IPS DF 6.9 (cell line): Measurements from ENCODE around the gene GRM7.

Experiments
- DNase-seq: peaks from one replicate; pipeline ENCODE4 v3.0.0-alpha.2; 2013; ENCODE audit warnings: low read depth, low spot score
- H3K27ac ChIP-seq: one replicate; pipeline ENCODE4 v1.5.1; 2013; ENCODE audit warnings: low read length, control low read depth
- H3K27me3 ChIP-seq: 2 replicates; pipeline ENCODE4 v1.6.1; 2013; ENCODE audit warnings: mild to moderate bottlenecking, low read length; ENCODE audit not compliant: control insufficient read depth, insufficient read depth
- H3K36me3 ChIP-seq: 2 replicates; pipeline ENCODE4 v1.6.1; 2013; ENCODE audit warnings: low read length; ENCODE audit not compliant: control insufficient read depth, insufficient read depth
- H3K4me1 ChIP-seq: 2 replicates; pipeline ENCODE4 v1.6.1; 2013; ENCODE audit warnings: low read length; ENCODE audit not compliant: control insufficient read depth, insufficient read depth
- H3K4me3 ChIP-seq: 2 replicates; pipeline ENCODE4 v1.5.1; 2013; ENCODE audit warnings: mild to moderate bottlenecking, low read length
- H3K9me3 ChIP-seq: 2 replicates; pipeline ENCODE4 v1.6.1; 2013; ENCODE audit warnings: low read length, inconsistent platforms; ENCODE audit not compliant: control insufficient read depth, insufficient read depth
- WGBS: extraction: QIAGEN DNeasy Blood & Tissue Kit; methylation state at CpG from one replicate; pipeline ENCODE4 v1.1.7; 2013; ENCODE audit warnings: mixed read lengths, missing lambda C conversion rate; ENCODE audit not compliant: insufficient read length, insufficient coverage; 5-methylcytosine and 5-hydroxymethylcytosine counted together

GRM7 gene

GRCh38 chr3:6860954-6861624, at the start of gene GRM7:
Gene GRM7, plus strand, starts transcription at chr3:6861115.
- H3K36me3 ChIP-seq, result no peaks in the 10 kb centered on the region; the same call in 1 of the 2 replicates
- no CpG with 5 or more reads among the region's 62 CpGs for WGBS
- no peak within 1 kb of the TSS for H3K27ac ChIP-seq
- peak within 1 kb of the TSS; percentile 58 for H3K4me3 ChIP-seq
- DNase-seq, result no peak
- peaks cover 1% of the 10 kb centered on the region; the same call in 1 of the 2 replicates for H3K9me3 ChIP-seq
- peaks cover 25% of the 10 kb centered on the region for H3K27me3 ChIP-seq
- H3K4me1 ChIP-seq, result no peaks in the 10 kb centered on the region

GRCh38 chr3:6821411-6821810, 39.5 kb upstream of the GRM7 start:
- Histone ChIP-seq H3K27me3 (no peaks in the 10 kb centered on the region), H3K36me3 (no peaks in the 10 kb centered on the region), H3K4me3 (no peak overlapping the region), H3K27ac (no peak overlapping the region), H3K4me1 (no peaks in the 10 kb centered on the region), H3K9me3 (no peaks in the 10 kb centered on the region; the same call in 1 of the 2 replicates)
- no CpG with 5 or more reads among the region's 3 CpGs for WGBS
- DNase-seq, result no peak

GRCh38 chr3:6825524-6825923, 35.4 kb upstream of the GRM7 start:
- H3K4me1 ChIP-seq, result no peaks in the 10 kb centered on the region
- H3K27ac ChIP-seq, result no peak overlapping the region
- no peak for DNase-seq
- no peaks in the 10 kb centered on the region for H3K36me3 ChIP-seq
- WGBS, result no CpG with 5 or more reads among the region's 1 CpG
- H3K4me3 ChIP-seq, result no peak overlapping the region
- H3K27me3 ChIP-seq, result no peaks in the 10 kb centered on the region
- no peaks in the 10 kb centered on the region; the same call in 1 of the 2 replicates for H3K9me3 ChIP-seq

GRCh38 chr3:6827453-6827852, 33.5 kb upstream of the GRM7 start:
- H3K27ac ChIP-seq, result no peak overlapping the region
- H3K9me3 ChIP-seq, result no peaks in the 10 kb centered on the region
- H3K27me3 ChIP-seq, result no peaks in the 10 kb centered on the region
- H3K4me3 ChIP-seq, result no peak overlapping the region
- H3K4me1 ChIP-seq, result no peaks in the 10 kb centered on the region
- H3K36me3 ChIP-seq, result no peaks in the 10 kb centered on the region
- no peak for DNase-seq
- 50% methylated on average over 1 of the region's 6 CpGs for WGBS

- H3K9me3 ChIP-seq, result no peaks in the 10 kb centered on the region
- WGBS, result no CpG with 5 or more reads among the region's 1 CpG
- H3K27ac ChIP-seq, result no peak overlapping the region
- no peaks in the 10 kb centered on the region for H3K4me1 ChIP-seq
- no peaks in the 10 kb centered on the region for H3K27me3 ChIP-seq
- no peak for DNase-seq
- no peaks in the 10 kb centered on the region for H3K36me3 ChIP-seq
- no peak overlapping the region for H3K4me3 ChIP-seq
These were observed 16.2 kb upstream of the GRM7 start for GRCh38 chr3:6844723-6845122.

- Histone ChIP-seq H3K27ac (no peak overlapping the region), H3K9me3 (no peaks in the 10 kb centered on the region; the same call in 1 of the 2 replicates), H3K36me3 (no peaks in the 10 kb centered on the region), H3K4me3 (no peak overlapping the region), H3K27me3 (no peaks in the 10 kb centered on the region), H3K4me1 (no peaks in the 10 kb centered on the region)
- WGBS, result no CpG with 5 or more reads among the region's 2 CpGs
- DNase-seq, result no peak
These were observed 6.7 kb upstream of the GRM7 start for GRCh38 chr3:6854184-6854583.

- no CpG with 5 or more reads among the region's 5 CpGs for WGBS
- no peaks in the 10 kb centered on the region for H3K4me1 ChIP-seq
- H3K4me3 ChIP-seq, result no peak overlapping the region
- peaks cover 12% of the 10 kb centered on the region for H3K27me3 ChIP-seq
- H3K27ac ChIP-seq, result no peak overlapping the region
- no peaks in the 10 kb centered on the region; the same call in 1 of the 2 replicates for H3K9me3 ChIP-seq
- DNase-seq, result no peak
- H3K36me3 ChIP-seq, result no peaks in the 10 kb centered on the region; the same call in 1 of the 2 replicates
These were observed 3.4 kb upstream of the GRM7 start for GRCh38 chr3:6857510-6857909.

- H3K9me3 ChIP-seq, result peaks cover 1% of the 10 kb centered on the region; the same call in 1 of the 2 replicates
- H3K27me3 ChIP-seq, result peaks cover 25% of the 10 kb centered on the region
- DNase-seq, result no peak
- H3K27ac ChIP-seq, result no peak overlapping the region
- no peaks in the 10 kb centered on the region; the same call in 1 of the 2 replicates for H3K36me3 ChIP-seq
- H3K4me3 ChIP-seq, result peak overlapping the region; percentile 58
- H3K4me1 ChIP-seq, result no peaks in the 10 kb centered on the region
- WGBS, result no CpG with 5 or more reads among the region's 28 CpGs
These were observed 564 bp upstream of the GRM7 start for GRCh38 chr3:6860149-6860953.

GRCh38 chr3:6861625-6862000, 698 bp downstream of the GRM7 start:
- no peak overlapping the region for H3K27ac ChIP-seq
- no peaks in the 10 kb centered on the region; the same call in 1 of the 2 replicates for H3K36me3 ChIP-seq
- WGBS, result no CpG with 5 or more reads among the region's 30 CpGs
- H3K27me3 ChIP-seq, result peaks cover 25% of the 10 kb centered on the region
- H3K4me1 ChIP-seq, result no peaks in the 10 kb centered on the region
- H3K9me3 ChIP-seq, result peaks cover 1% of the 10 kb centered on the region; the same call in 1 of the 2 replicates
- H3K4me3 ChIP-seq, result peak overlapping the region; percentile 58
- no peak for DNase-seq

GRCh38 chr3:6862041-6862879, 1.3 kb downstream of the GRM7 start:
- Histone ChIP-seq H3K4me1 (no peaks in the 10 kb centered on the region), H3K36me3 (no peaks in the 10 kb centered on the region; the same call in 1 of the 2 replicates), H3K27me3 (peaks cover 25% of the 10 kb centered on the region), H3K27ac (no peak overlapping the region), H3K4me3 (peak overlapping the region; percentile 58; the same call in 1 of the 2 replicates), H3K9me3 (peaks cover 1% of the 10 kb centered on the region; the same call in 1 of the 2 replicates)
- no CpG with 5 or more reads among the region's 45 CpGs for WGBS
- DNase-seq, result no peak
